NCI-H2227 (cell line): ENCODE data around the gene CUBN.

Source experiments
- DNase-seq: peaks from one replicate; lab custom pipeline; 2025; ENCODE audit not compliant: unreplicated experiment; lab: John Stamatoyannopoulos, UW

The CUBN gene

DNA sequence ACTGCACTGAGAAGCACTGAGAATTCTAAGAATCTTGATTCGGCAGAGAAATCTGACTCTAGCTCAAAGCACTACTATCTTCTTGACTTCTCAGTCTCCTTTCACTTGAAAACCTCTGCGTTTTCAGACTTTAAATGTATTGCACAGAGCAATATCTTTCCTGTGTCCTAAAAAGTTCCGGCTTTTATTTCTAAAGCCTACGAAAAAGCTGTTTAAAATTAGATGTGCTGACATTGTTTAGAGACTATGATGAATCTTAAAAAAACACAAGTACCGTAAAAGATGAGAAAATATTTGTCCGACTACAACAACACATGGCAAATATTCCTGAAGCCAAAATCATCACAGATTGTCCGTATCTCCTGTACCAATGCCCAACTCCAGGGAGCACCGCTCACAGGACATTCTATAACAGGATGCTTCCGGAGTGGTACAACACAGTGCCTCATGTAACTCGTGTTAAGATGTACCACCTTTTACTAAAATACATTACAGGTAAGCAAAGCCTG lies 136.9 kb downstream of the CUBN start:
- DNase-seq = no peak

GRCh38 chr10:16991011-16991410 lies 138.6 kb downstream of the CUBN start:
- no peak for DNase-seq

DNA sequence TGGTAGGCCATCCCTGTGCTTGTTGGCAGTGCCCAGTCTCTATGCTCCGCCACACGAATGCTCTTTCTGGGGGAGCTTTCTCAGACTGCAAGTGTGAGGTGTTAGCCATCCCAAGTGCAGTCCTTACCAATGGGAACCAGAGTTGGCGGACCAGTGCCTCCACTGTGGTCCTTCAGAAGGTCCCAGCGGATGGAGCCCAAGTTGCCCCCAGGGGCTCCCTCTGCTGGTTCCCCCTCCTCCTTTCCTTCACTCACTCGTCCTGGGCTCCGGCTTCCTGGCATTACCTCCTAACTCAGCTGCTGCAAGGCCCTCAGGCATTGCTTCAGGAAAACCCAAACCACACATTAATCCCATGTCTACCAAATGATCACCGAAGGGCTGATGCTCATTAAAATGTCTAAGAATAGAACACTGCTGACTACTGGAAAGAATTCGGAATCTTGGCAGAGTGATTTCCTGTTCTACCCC lies 139.8 kb downstream of the CUBN start:
- no peak for DNase-seq

DNA sequence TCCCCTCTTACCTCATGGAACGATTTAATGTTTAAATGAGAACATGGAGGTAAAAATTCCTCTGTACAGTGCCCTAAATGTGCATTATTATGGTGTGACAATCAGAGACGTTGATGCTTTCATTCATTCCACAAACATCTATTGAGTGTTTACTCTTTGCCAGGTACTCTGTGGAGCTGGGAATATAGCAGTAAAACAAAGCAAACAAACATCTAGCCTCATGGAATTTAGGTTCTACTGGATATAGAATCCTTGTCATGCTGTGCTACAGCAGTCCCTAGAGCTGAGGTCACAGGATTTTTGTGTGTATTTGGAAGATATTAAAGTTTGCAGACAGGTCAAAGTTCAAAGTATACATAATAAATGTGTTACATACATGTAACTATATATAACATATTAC lies 140.7 kb downstream of the CUBN start:
- no peak for DNase-seq

DNA sequence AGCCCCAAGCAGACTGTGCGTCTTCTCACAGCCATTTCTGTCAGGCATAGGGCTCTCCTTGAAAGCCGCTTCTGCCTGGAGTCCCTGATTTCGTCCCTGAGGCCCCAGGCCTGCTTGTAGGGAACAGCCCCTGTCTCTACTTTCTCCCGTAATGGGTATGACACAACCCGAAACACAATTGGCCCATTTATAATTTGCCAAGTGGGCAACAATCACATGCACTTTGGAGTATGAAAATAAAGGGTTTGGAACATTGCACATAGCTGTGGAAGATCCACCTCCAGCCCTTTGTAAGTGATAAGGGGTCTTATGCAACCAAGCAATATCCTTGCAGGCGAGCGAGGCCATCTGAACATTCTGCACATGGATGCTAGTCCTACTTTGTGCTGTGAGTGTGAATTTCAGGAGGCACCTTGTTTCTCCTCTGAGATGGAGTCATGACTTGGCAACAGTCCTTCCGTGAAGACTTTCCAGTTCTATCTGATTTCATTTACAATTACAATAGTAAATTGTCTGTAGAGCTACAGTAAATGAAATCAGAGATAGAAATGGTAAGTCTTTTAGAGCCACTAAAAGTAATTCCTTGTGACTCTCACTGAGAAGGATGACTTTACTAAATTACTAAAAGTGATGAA lies 141.5 kb downstream of the CUBN start:
- no peak for DNase-seq

DNA sequence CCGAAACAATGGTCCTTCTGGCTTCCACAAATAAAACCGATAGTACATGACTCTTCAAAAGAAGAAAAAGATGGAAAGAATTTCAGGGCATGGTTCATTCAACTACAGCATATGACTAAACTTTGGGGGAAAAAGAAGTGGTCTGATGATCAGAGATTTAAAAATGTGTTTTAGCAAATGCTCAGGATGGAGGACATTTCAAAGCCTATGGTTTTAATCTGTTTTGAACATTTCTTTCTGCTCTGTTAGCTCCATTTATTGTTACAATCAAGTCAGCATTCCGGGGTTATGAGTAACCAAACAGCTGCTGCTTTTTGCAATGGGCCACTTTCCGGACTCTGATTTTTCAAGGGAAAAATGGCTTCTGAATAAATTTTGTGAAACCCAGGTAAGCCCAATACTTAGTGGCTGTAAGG lies 142.4 kb downstream of the CUBN start:
- no peak for DNase-seq

DNA sequence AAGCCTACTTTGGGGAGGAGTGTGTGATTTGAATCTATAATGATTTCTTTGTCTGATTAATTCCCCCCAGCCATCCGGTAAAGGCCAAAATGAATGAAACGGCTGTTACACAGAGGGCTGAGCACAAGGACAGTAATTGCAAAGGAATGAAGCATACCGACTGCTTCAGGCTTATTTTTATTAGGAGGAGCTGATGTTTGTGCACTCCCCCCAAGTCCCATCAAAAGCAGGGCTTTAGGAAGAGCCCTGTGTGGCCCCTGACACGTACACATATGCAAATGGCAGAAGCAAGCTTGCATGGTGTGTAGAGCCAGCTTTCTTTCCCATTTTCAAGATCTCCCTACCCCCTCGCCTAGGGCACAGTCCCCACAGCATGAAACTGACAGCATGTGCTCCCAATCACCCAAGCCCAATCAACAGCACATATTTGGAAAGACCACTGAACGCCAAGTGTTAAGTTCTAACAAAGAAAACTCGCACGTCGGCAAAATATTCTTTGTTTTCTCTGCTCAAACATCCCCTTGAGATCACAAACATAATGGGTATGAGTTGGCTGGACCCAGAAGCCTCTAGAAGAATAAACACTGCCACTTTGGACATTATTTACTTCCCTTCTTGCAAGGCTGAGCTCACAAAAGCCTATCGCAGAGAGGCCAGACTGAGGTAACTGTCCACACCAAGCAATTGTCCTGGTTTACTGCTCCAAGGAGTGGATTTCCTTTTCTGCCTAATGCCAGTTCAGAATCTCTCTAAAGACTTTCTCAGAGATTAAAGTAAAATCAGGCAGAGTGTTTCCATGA lies 143.0 kb downstream of the CUBN start:
- DNase-seq = no peak

GRCh38 chr10:16986082-16986405 lies 143.6 kb downstream of the CUBN start:
- no peak for DNase-seq

- no peak for DNase-seq
These were observed 145.4 kb downstream of the CUBN start for GRCh38 chr10:16984242-16984641.

GRCh38 chr10:16976803-16977202 lies 152.8 kb downstream of the CUBN start:
- no peak for DNase-seq

DNA sequence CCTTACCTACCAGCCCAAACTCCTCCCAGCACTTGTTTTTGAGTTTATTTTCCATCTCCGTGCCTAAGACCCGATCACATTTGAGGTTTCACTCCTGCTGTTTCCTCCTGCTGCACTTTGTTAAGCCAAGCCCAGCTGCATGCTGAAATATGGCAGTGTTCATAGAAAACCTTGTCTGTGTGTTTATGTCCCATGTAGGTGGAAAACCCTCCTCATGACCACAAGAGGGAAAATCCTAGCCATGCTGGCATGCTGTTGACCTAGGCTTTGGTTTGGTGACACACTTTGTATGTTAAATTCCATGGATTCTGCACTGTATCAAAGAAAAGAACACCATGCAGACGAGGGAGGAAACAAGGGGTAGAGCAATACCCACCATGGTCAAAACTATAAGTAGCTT lies 154.4 kb downstream of the CUBN start:
- DNase-seq = no peak

- peak; percentile 15 for DNase-seq
These were observed 161.1 kb downstream of the CUBN start for GRCh38 chr10:16968416-16969041.

- no peak for DNase-seq
These were observed 161.7 kb downstream of the CUBN start for GRCh38 chr10:16967866-16968415.

DNA sequence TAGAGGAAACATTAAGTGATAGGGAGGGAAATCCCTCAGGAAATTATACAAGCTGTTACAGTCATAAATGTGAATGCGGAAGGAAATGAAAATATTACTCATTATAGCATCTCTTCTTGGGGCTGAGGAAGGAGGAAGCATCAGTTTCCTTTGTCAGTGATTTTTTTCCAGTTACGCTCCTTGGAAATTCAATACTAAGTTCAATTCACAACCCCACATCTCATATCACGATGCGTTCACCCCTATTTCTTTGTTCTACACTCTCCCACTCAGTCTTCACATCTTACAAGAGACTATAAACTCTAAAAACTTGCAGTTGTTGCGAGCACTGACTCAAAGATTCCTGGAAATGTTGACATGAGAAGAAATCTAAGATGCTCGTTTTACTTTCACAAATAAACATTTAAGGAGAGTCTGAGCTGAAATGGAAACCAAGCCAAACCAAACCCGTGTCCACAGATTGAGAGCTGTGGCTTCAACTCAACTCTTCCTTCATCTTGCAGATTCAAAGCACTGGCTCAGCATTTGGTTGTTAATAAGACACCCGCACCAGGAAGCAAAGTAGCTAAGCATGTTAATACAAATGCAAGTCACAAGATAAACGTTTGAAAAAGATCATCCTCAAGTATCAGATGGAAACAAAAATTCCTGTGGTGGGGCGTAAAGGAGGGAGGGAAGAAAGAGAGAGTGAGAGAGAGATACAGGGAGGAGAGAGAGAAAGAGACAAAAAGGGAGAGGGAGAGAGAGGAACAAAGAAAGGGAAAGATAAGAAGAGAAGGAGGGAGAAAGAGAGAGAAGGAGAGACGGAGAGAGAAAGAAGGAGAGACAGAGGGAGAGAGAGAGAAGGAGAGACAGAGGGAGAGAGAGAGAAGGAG lies 162.4 kb downstream of the CUBN start:
- no peak for DNase-seq

GRCh38 chr10:16965740-16966447 lies 163.7 kb downstream of the CUBN start:
- DNase-seq = no peak

DNA sequence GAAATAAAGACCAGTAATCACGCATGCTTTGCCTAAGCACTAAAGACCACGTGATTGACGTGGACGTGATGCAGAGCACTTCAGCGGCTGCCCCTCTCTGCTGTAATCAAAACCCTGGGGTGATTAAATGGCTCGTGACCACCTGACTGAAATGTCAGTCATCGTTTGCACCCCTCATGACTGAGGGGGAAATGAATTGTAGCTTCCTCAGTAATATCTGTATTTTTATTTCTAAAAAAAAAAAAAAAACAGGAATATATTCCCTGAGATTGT lies 164.3 kb downstream of the CUBN start:
- no peak for DNase-seq

DNA sequence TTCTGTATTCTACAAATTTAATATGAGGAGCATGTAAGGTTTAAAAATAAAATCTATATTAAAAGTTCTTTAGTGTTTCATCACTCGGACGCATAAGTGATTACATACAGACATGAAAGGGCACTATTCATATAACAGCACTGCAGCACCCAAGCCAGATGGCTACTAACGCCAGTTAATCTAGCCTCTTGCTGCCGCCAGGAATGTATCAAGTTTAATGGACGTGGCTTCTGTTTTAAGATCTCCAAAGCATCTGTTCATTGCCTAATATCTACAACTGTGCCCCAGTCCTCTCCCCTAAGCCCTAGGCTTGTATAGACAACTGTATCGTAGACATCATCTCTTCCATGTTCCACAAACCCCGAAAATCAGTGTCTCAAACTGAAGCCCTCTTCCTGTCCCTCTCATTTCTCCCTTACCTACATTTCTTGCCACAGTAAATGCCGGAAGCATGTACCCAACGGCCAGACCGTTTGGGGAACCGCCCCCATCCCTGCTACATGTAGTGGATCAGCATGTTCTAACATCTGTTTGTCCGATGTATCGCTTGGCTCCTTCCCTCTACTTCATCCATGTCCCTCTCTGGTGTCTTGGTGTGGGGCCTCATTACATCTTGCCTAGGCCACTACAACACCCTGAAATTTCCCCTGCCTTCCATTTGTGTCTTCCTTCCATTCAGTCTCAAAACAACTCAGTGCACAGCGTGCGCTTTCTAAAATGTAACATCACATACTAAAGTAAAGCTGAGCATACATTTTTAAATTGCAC lies 164.9 kb downstream of the CUBN start:
- no peak for DNase-seq

GRCh38 chr10:16960551-16960950 lies 169.1 kb downstream of the CUBN start:
- no peak for DNase-seq

GRCh38 chr10:16957038-16957437 lies 172.6 kb downstream of the CUBN start:
- DNase-seq = no peak
